Endothelial cell of umbilical vein (primary cell): Measurements from ENCODE around the gene CALHM5. TPM values are rescaled to one million over a fixed set of nuclear protein-coding genes. Genes with fewer than 3 reads are reported as not detected.

Experiments
- BruUV-seq: library from RNA; stranded (reverse); fragments of 400-500 nt; replicated peaks from 2 replicates; lab custom pipeline; 2021; lab: Mats Ljungman, UMichigan
- CTCF ChIA-PET: fragments of 300-600, 350-600 bp; sonication (Branson Sonifier 250); formaldehyde crosslinking; loops from one replicate; lab custom pipeline; 2021; ENCODE audit warnings: antibody characterized with exemption, inconsistent platforms; lab: Charles Lee
- POLR2A ChIA-PET: fragments of 300-600, 350-600 bp; sonication (Branson Sonifier 250); formaldehyde crosslinking; loops from one replicate; lab custom pipeline; 2021; ENCODE audit warnings: antibody characterized with exemption, inconsistent platforms; lab: Charles Lee
- DNase-seq: peaks from one replicate; pipeline ENCODE4 v3.0.0-alpha.2; 2011; ENCODE audit warnings: low read depth, low spot score
- FAIRE-seq: peaks from 2 replicates; lab custom pipeline; 2011; peaks lifted over from hg19 to GRCh38; lab: Jason Lieb, UNC
- H2AFZ ChIP-seq: 2 replicates; pipeline ENCODE4 v1.6.0; 2012; ENCODE audit warnings: low read depth, low read length, control low read depth, inconsistent platforms
- H3K27ac ChIP-seq: 2 replicates; pipeline ENCODE4 v1.5.1; 2011; ENCODE audit warnings: low read depth, mild to moderate bottlenecking, control low read depth, low read length, moderate library complexity; ENCODE audit not compliant: insufficient read depth
- H3K27me3 ChIP-seq, 2 experiments: 2 replicates each; pipeline versions ENCODE4 v1.6.0 to v1.6.1; 2011; ENCODE audit warnings: low read length in 2 of 2, mixed read lengths in 1 of 2; ENCODE audit not compliant: control insufficient read depth in 2 of 2, insufficient read depth in 2 of 2
- H3K36me3 ChIP-seq, 2 experiments: 2 replicates in 1 of 2; 3 replicates in 1 of 2; pipeline ENCODE4 v1.5.1; 2011; ENCODE audit warnings: low read length in 2 of 2, mild to moderate bottlenecking in 1 of 2, moderate library complexity in 1 of 2; ENCODE audit not compliant: control insufficient read depth in 2 of 2, insufficient read depth in 2 of 2; ENCODE audit errors: extremely low read depth in 1 of 2
- H3K4me1 ChIP-seq: 3 replicates; pipeline ENCODE4 v1.5.1; 2011; ENCODE audit warnings: mild to moderate bottlenecking, low read length; ENCODE audit not compliant: control insufficient read depth, insufficient read depth; ENCODE audit errors: extremely low read depth
- H3K4me2 ChIP-seq: 2 replicates; pipeline ENCODE4 v1.6.1; 2011; ENCODE audit warnings: low read length, control low read depth, mixed read lengths; ENCODE audit not compliant: insufficient read depth
- H3K4me3 ChIP-seq, 3 experiments: fragments of 200-600 bp in 1 of 3; sonication (generic), shearing (Covaris generic) in 1 of 3; replicated peaks in 1 of 3; 2 replicates each; pipeline ENCODE4 v1.5.1; 2011 to 2016; ENCODE audit warnings: control low read depth in 3 of 3, low read length in 3 of 3, mild to moderate bottlenecking in 2 of 3, inconsistent platforms in 1 of 3, low read depth in 1 of 3, moderate library complexity in 1 of 3; ENCODE audit not compliant: insufficient read depth in 1 of 3
- H3K79me2 ChIP-seq: 2 replicates; pipeline ENCODE4 v1.6.0; 2012; ENCODE audit warnings: low read length, inconsistent platforms; ENCODE audit not compliant: control insufficient read depth, insufficient read depth
- H3K9ac ChIP-seq: replicated peaks from 2 replicates; pipeline ENCODE3; 2011; ENCODE audit warnings: low read length, control low read depth; ENCODE audit not compliant: insufficient read depth; ENCODE audit errors: extremely low read depth
- H3K9me1 ChIP-seq: replicated peaks from 3 replicates; pipeline ENCODE4 v1.6.0; 2011; ENCODE audit warnings: mild to moderate bottlenecking, low read length; ENCODE audit not compliant: control insufficient read depth, insufficient read depth; ENCODE audit errors: extremely low read depth
- H3K9me3 ChIP-seq: replicated peaks from 2 replicates; pipeline ENCODE4 v1.5.1; 2012; ENCODE audit warnings: low read length, inconsistent platforms; ENCODE audit not compliant: control insufficient read depth, insufficient read depth
- H4K20me1 ChIP-seq: replicated peaks from 2 replicates; pipeline ENCODE3; 2011; ENCODE audit warnings: mild to moderate bottlenecking, low read length; ENCODE audit not compliant: control insufficient read depth, insufficient read depth; ENCODE audit errors: extremely low read depth
- EZH2 ChIP-seq: IDR thresholded peaks from 2 replicates; pipeline ENCODE4 v1.6.1; 2012; ENCODE audit warnings: borderline replicate concordance, low read depth, mild to moderate bottlenecking, moderate library complexity, low read length, inconsistent platforms; ENCODE audit not compliant: severe bottlenecking
- FOS ChIP-seq: IDR thresholded peaks from 2 replicates; pipeline ENCODE4 v1.6.1; 2011; ENCODE audit warnings: mild to moderate bottlenecking, low read length, moderate library complexity, borderline replicate concordance; ENCODE audit not compliant: insufficient read depth
- GATA2 ChIP-seq: IDR thresholded peaks from 2 replicates; pipeline ENCODE4 v1.7.0; 2011; ENCODE audit warnings: low read depth, mild to moderate bottlenecking, moderate library complexity, mixed read lengths, low read length; ENCODE audit not compliant: insufficient read length, insufficient read depth
- JUN ChIP-seq: IDR thresholded peaks from 2 replicates; pipeline ENCODE4 v1.6.1; 2011; ENCODE audit warnings: borderline replicate concordance, low read depth; ENCODE audit not compliant: insufficient read length, insufficient read depth
- MYC ChIP-seq: IDR thresholded peaks from one replicate; pipeline ENCODE4 v1.6.1; 2011; ENCODE audit warnings: mild to moderate bottlenecking, low read depth, low read length
- POLR2A ChIP-seq: IDR thresholded peaks from 2 replicates; pipeline ENCODE4 v1.6.1; 2012; ENCODE audit warnings: low read depth, mild to moderate bottlenecking, control low read depth, low read length
- POLR2AphosphoS5 ChIP-seq: IDR thresholded peaks from 2 replicates; pipeline ENCODE4 v1.6.1; 2012; ENCODE audit warnings: low read depth, mild to moderate bottlenecking, control low read depth, low read length, moderate library complexity; ENCODE audit not compliant: insufficient read depth
- dilution Hi-C: fragments of 300-500 bp; cut with MboI; formaldehyde crosslinking; loops from one replicate; pipeline ENCODE4 v1.15.0; 2019; ENCODE audit warnings: low sequenced_read_pairs; ENCODE audit not compliant: extremely low pct_ligation_motif_present
- intact Hi-C: fragments of 100-400 bp; cut with micrococcal nuclease; formaldehyde crosslinking; loops from one replicate; pipeline ENCODE4 v1.10.0; 2022
- polyA plus RNA-seq, 4 experiments: library from polyadenylated mRNA; depleted of rRNA in 3 of 4; stranded (reverse) in 3 of 4; unstranded in 1 of 4; fragments of >200 nt; gene quantifications; 2 replicates each; pipeline versions ENCODE4 v1.2.1 to v1.2.3, GENCODE V29; 2011 to 2012; ENCODE audit warnings: missing spikeins in 1 of 4
- total RNA-seq: library from RNA; stranded (reverse); gene quantifications from 2 replicates; pipeline ENCODE4 v1.2.3, GENCODE V29; 2021
- TF ChIP-seq, protein P1 (sequence below), 2 donors: IDR thresholded peaks; 1 replicate in 1 of 2; 2 replicates in 1 of 2; pipeline ENCODE4 v1.5.1; 2011; ENCODE audit warnings: low read length in 2 of 2, mild to moderate bottlenecking in 2 of 2, moderate library complexity in 2 of 2, control low read depth in 1 of 2, inconsistent platforms in 1 of 2, low read depth in 1 of 2; ENCODE audit not compliant: insufficient read depth in 1 of 2; ENCODE audit errors: extremely low read depth in 1 of 2
- TF ChIP-seq, protein P2 (sequence below): IDR thresholded peaks from 2 replicates; pipeline ENCODE4 v1.6.1; 2011; ENCODE audit not compliant: insufficient read depth, insufficient read length

CALHM5 gene
- total and polyA plus RNA-seq, 2 donors (not counting 3 experiments of a cell fraction or from before 2014, with no cell fraction given) = 4.5 to 6.6 TPM

DNA sequence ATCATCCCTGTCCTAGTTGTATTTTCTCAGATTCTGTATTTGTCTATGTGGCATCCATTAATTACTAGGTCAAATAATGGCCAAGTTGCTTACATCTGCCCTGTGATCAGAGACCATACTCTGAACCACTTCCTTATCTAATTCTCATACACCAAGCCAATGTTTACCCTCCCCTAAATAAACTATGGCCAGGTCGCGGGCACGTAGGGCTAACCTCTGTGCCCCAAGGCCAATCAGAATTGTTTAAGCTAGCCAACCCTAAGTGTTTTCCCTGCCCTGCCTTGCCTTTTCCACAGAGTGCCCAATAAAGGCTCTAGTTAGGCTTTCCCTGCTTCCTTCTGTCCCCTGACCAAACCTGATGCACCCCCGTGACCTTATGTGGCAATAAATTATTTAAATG is 39.4 kb downstream of the CALHM5 start:
- H3K4me2 ChIP-seq = no peak overlapping the region
- no peaks in the 10 kb centered on the region for H3K79me2 ChIP-seq
- H3K27ac ChIP-seq = no peak overlapping the region
- ChIA-PET CTCF (interaction anchor here (1.0 to 1.4 kb wide), 2 partner anchors 10 to 263 kb away, joined by 4 to 8 read pairs; no protein-coding TSS in a partner anchor), POLR2A (no interaction called here)
- no peak for TF ChIP-seq POLR2AphosphoS5
- TF ChIP-seq FOS = no peak
- no peak for TF ChIP-seq JUN
- TF ChIP-seq POLR2A = no peak
- no peak for TF ChIP-seq GATA2
- TF ChIP-seq EZH2 = no peak
- intact Hi-C loops (no loop called here), dilution Hi-C loops (no loop called here)
- no TSS peak for BruUV-seq
- peaks cover 3% of the 10 kb centered on the region for H3K4me1 ChIP-seq
- no peak overlapping the region for H3K9ac ChIP-seq
- H3K9me1 ChIP-seq = no peaks in the 10 kb centered on the region
- DNase-seq = no peak
- H3K36me3 ChIP-seq = no peaks in the 10 kb centered on the region
- H3K4me3 ChIP-seq = no peak overlapping the region
- H3K9me3 ChIP-seq = no peaks in the 10 kb centered on the region
- FAIRE-seq = no peak
- no peak overlapping the region for H2AFZ ChIP-seq
- no peaks in the 10 kb centered on the region for H4K20me1 ChIP-seq
- H3K27me3 ChIP-seq = no peaks in the 10 kb centered on the region

DNA sequence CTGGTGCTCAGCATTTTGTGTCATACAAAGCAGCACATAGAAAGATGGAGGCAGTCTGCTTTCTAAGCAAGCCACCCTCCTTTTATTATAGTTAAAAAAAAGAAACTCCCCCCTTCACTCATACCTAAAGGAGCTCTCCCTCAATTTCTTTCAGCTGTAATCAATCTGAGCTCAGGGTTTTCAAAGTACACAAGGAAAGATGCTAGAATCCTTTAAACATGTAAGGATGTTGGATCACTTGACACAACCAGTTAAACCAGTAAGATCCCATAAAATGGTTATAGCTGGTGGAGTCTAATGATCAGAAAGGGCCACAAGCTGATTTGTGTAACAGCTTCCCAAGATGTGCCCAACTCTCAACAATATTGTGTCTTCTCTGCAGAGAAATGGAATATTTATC is 42.0 kb downstream of the CALHM5 start, which contains the start of gene CALHM4:
TSS of gene CALHM4 (plus strand) at position 301 of the 400 bp plus-strand sequence. CDS start at position 344, 43 bp downstream.
- Histone ChIP-seq H4K20me1 (no peaks in the 10 kb centered on the region), H2AFZ (no peak within 1 kb of the TSS), H3K27ac (no peak within 1 kb of the TSS), H3K9ac (no peak within 1 kb of the TSS), H3K36me3 (no peaks in the 10 kb centered on the region), H3K79me2 (no peaks in the 10 kb centered on the region), H3K9me1 (no peaks in the 10 kb centered on the region), H3K4me2 (no peak within 1 kb of the TSS), H3K4me3 (no peak within 1 kb of the TSS), H3K9me3 (no peaks in the 10 kb centered on the region), H3K27me3 (no peaks in the 10 kb centered on the region), H3K4me1 (peaks cover 16% of the 10 kb centered on the region)
- intact Hi-C loops (no loop called here), dilution Hi-C loops (no loop called here)
- BruUV-seq = no TSS peak
- ChIA-PET POLR2A (no interaction called here), CTCF (interaction anchor here (1.0 to 1.7 kb wide), 7 partner anchors 8 to 285 kb away, joined by 3 to 9 read pairs (median 5); no protein-coding TSS in a partner anchor)
- DNase-seq (no peak), FAIRE-seq (no peak)
- TF ChIP-seq, protein P1, sequence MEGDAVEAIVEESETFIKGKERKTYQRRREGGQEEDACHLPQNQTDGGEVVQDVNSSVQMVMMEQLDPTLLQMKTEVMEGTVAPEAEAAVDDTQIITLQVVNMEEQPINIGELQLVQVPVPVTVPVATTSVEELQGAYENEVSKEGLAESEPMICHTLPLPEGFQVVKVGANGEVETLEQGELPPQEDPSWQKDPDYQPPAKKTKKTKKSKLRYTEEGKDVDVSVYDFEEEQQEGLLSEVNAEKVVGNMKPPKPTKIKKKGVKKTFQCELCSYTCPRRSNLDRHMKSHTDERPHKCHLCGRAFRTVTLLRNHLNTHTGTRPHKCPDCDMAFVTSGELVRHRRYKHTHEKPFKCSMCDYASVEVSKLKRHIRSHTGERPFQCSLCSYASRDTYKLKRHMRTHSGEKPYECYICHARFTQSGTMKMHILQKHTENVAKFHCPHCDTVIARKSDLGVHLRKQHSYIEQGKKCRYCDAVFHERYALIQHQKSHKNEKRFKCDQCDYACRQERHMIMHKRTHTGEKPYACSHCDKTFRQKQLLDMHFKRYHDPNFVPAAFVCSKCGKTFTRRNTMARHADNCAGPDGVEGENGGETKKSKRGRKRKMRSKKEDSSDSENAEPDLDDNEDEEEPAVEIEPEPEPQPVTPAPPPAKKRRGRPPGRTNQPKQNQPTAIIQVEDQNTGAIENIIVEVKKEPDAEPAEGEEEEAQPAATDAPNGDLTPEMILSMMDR (IDR thresholded peaks at IDR 0.05; ENCODE audit: extremely low read depth in 1 of 2, insufficient read depth in 1 of 2, low read depth in 1 of 2, low read length in 2 of 2) = no peak
- TF ChIP-seq POLR2AphosphoS5 (no peak), EZH2 (no peak), FOS (no peak), POLR2A (no peak), JUN (no peak), MYC (no peak), GATA2 (no peak)
- TF ChIP-seq, protein P2, sequence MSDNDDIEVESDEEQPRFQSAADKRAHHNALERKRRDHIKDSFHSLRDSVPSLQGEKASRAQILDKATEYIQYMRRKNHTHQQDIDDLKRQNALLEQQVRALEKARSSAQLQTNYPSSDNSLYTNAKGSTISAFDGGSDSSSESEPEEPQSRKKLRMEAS = no peak
